GM18505 (cell line): ENCODE measurements around the gene SSUH2.

Source experiments
- ATAC-seq: cut with Tn5 transposase; IDR thresholded peaks from one replicate; pipeline ENCODE4 v1.9.1; 2021; ENCODE audit not compliant: unreplicated experiment
- POLR2A ChIP-seq: IDR thresholded peaks from 4 replicates; pipeline ENCODE4 v1.6.1; 2011; ENCODE audit warnings: borderline replicate concordance; ENCODE audit not compliant: insufficient read depth, insufficient read length; ENCODE audit errors: extremely low read depth

The SSUH2 gene

GRCh38 chr3:8642001-8642400, 2.6 kb downstream of the SSUH2 start:
- no peak for ATAC-seq
- TF ChIP-seq POLR2A: no peak

- no peak for TF ChIP-seq POLR2A
- no peak for ATAC-seq
Observed at GRCh38 chr3:8641472-8641871, 3.1 kb downstream of the SSUH2 start.

DNA sequence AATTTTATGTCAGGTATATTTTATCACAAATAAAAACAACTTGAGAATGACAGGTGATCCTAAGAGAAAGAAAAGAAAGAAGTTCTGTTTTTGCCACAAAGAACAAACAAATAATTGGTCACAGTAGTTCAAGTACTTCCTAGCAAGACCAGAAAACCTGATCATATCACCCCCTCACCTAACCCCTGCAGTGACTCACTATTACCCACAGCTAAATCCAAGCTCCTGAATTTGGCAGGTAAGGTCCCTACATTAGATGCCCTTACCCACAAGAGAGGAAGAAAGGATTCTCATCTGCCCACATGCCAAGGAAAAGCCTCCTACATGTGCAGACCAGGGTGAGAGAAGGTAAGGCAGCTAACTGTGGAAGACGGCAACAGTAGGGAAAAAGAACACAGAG, 4.4 kb downstream of the SSUH2 start:
- no peak for ATAC-seq

GRCh38 chr3:8639659-8640000, 5.0 kb downstream of the SSUH2 start:
- ATAC-seq: no peak
- no peak for TF ChIP-seq POLR2A

More for the DNA sequence above, 4.4 kb downstream of the SSUH2 start:
- TF ChIP-seq POLR2A: no peak

DNA sequence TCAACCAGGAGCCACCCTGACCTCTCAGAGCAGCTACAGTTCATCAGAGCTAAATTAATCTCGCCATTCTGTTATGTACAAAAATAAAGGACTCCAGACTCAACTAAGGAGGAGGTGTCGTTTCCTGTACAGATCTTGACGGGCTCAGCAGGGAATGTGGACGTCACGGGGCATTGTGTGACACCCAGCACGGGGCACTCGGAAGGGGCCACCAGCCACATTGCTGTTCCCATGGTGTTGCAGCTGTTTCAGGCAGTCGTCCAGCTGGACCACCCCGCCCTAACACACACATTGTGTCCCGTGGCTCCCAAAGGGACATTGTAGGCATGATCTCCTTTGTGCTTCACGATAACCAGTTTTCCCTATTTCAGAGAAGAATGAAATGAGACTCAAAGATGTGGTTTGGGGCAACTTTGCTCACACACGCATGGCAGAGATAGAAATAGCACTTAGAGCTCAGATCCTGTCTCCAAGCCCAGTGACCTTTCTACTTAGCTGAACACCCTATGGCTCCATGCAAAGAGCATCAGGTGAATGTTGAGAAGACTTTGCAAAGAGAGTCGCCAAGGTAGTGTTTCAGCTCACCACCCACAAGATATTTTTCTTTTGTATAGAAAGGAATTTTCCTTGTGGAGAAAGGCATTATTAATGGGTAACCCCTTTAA, 5.5 kb downstream of the SSUH2 start:
- TF ChIP-seq POLR2A: no peak
- ATAC-seq: no peak

DNA sequence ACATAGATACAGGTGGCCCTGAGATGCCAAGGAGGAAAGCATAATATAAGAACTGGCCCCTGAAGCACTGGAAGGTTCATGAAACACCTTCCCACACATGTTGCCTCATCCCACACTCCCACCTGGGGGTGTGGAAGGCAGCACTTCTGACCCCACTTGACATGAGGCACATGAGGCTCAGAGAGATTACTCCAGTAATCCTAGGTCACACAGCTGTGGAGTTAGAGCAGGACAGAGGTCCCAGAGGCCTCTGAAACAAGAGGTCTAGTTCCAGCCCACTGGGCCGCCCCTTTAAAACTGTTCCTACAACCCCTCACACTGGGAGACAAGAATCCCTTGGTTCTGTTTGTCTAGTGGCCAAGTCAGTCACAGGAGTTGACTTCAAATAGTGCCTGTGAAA, 7.2 kb downstream of the SSUH2 start:
- no peak for TF ChIP-seq POLR2A

GRCh38 chr3:8635631-8636030, 9.0 kb downstream of the SSUH2 start:
- no peak for ATAC-seq
- no peak for TF ChIP-seq POLR2A

More for the DNA sequence above, 7.2 kb downstream of the SSUH2 start:
- no peak for ATAC-seq

DNA sequence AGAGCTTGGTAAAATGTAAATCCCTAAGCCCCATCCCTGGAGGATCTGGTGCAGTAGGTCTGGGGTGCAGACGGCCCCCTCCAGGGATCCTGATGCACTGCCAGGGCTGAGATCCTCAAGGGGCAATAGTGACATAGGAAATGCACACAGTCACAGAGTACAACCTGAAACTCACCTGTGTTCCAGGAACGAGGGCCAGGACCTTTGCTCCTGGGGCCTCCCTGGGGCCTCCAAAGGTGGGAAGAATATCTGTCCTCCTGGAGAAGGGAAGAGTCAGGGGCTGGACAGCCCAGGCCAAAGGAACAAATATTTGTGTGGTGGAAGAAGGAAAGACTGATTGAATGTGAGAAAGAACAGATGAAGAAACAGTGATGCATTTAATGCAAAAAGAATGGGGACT, 9.5 kb downstream of the SSUH2 start:
- ATAC-seq: no peak

DNA sequence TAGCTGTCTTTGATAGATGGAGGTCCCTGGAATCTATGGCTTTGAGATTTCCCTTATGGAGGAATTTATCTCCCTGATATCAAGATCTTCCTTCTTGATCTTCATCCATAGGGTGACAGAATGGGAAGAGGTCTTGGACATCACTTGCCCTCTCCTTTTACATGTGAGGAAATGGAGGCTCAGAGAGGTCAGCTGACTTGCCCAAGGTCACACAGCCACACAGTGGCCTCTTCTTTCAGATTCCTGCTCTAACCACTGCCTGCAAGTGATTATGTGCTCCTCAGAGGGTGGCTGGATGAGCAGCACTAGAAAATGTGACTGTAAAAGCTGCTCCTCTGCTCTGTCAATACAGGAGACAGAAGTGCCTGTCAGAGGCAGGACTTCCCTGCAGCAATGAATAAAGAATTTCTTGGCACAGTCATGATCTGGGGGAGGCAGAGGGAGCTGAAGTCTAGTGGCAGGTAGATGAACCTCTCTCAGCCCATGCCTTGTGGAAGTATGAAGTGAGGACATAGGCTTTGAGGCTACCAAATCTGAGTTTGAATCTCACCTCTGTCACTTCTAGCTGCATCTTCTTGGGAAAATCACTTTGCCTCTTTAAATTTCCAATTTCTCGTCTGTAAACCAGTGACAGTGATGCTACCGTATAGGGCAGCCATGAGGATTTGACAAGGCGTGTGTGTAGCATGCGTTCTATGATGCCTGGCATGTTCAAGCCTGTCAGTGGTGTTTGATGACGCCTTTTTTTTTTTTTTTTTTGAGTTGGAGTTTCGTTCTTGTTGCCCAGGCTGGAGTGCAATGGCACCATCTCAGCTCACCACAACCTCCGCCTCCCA, 12.0 kb downstream of the SSUH2 start:
- no peak for ATAC-seq
- no peak for TF ChIP-seq POLR2A

More for the DNA sequence above, 9.5 kb downstream of the SSUH2 start:
- TF ChIP-seq POLR2A: no peak

- TF ChIP-seq POLR2A: no peak
- ATAC-seq: no peak
Observed at GRCh38 chr3:8631661-8632060, 12.9 kb downstream of the SSUH2 start.

GRCh38 chr3:8629151-8630021, 15.2 kb downstream of the SSUH2 start:
- TF ChIP-seq POLR2A: no peak

GRCh38 chr3:8627949-8628348, 16.6 kb downstream of the SSUH2 start:
- TF ChIP-seq POLR2A: no peak
- ATAC-seq: no peak

More at GRCh38 chr3:8629151-8630021, 15.2 kb downstream of the SSUH2 start:
- ATAC-seq: peak; percentile 76

DNA sequence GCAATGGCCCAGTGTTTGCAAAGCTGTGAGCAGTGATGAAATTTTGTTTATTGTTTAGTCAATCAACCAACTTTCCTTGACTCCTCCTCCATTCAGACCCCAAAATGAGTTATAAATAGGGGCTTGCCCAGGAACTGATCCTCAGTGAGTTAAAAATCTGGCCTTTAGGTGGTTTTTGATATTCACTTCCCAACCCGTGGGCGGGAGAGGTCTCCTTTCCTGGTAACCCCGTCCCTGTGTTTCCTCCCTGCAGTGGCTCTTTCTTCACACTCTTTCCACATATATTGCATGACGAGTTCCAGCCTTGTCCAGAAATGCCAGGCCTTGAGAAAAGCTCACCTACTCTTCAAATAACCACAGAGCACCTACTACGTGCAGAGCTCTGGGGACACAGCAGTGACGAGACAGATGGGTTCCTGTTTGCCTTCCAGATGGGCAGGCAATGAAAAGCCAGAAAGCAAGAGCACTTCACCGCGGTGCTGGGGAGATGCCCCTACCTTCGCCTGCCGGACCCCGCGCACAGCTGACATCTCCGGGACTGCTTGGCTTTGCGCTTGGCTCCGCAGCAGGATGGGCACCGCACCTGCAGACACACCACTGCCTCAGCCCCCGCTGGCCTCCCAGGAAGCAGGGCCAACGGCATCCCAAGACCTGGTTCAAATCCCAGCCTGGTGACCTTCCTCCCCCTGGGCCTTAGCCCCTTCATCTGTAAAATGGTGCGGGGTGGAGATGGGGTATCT, 17.2 kb downstream of the SSUH2 start:
- no peak for ATAC-seq
- no peak for TF ChIP-seq POLR2A

DNA sequence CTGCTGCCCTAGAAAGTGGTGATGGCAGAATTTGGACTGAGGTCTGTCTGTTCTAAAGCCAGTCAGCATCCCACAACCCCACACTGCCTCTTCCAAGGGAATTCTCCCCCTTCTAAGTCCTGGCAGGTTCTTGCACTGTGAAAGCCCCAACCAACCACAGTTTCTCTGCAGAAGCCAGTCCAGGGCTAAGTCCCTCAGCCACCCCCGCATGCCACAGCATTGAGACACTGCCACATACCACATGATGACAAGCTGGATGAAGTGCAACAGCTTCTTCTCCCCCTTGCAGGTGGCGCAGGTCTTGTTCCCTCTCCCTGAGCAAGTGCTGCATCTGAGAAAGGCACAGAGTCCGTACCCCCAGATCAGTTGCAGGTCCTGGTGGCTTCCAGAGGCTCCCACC, 18.6 kb downstream of the SSUH2 start:
- TF ChIP-seq POLR2A: no peak
- ATAC-seq: no peak

- no peak for ATAC-seq
- TF ChIP-seq POLR2A: no peak
Observed at GRCh38 chr3:8624612-8625011, 20.0 kb downstream of the SSUH2 start.
